ACHN (cell line): ENCODE measurements around the gene ZNF862.
A peak's percentile ranks its signal among the peaks of the same experiment; 100 is the strongest.

Source experiments
- DNase-seq: peaks from one replicate; pipeline ENCODE4 v3.0.0-alpha.2; 2015
- in situ Hi-C: cut with HindIII; loops from 2 replicates; pipeline ENCODE4 v1.10.0; 2017; ENCODE audit warnings: low sequenced_read_pairs, low pct_ligation_motif_present, low pct_unique_long_range_greater_than_20kb

ZNF862 gene

DNA sequence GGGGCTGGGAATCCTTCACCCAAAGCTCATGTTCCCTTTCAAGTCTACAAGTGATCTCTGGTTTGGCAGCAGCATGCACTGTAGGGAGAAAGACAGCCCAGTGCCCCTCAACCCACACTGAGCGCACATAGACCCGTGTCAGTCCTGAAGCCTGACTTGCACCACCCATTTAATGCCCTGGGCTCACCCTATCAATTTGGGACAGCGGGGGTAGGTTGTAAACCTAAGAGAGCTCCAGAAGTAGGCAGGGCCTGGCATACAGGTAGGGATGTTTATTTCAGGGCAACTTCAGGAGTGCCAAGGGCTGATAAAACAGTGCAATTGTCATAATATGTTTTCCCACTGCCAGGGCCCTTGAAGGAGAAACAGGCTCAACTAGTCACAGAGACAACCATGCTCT lies 32.1 kb downstream of the ZNF862 start:
- in situ Hi-C loops, result no loop called here
- DNase-seq, result no peak

DNA sequence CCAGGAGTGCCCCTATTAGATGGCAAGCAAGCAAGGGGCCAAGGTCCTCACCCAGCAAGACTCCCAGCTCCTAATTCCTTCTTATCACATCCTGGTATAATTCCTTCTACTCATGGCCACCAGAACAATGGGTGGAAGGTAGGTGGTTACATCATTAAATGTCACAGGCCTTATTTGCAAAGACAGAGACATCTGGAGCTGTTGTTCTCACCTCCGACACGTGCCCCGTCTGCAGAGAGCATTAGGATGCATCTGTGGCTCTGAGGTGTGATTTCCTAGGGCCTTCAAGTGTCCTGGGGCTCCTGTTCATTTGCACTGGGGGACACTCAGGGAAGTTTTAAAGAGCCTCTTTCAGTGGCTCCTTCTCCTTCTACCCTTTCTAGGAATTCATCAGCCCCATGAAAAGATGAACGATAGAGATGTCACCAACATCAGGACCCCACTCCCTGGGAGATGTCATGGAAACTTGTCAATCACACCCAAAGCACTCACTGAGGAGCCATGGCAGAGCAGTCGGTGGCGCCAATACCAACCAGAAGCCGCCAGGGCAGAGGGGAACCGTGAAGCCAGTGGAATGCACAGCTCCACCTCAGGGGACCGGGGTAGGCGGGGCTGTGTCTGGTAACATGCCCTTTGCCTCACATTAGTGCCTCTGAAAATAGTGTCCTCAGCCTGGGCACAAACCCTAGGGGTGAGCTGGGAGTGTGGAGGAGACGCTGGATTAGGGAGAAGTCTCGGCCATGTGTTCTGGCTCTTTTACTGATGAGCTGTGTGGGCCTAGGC lies 32.7 kb downstream of the ZNF862 start:
- in situ Hi-C loops, result no loop called here
- DNase-seq, result no peak

GRCh38 chr7:149871576-149871975 lies 33.4 kb downstream of the ZNF862 start:
- DNase-seq, result no peak
- in situ Hi-C loops, result no loop called here

DNA sequence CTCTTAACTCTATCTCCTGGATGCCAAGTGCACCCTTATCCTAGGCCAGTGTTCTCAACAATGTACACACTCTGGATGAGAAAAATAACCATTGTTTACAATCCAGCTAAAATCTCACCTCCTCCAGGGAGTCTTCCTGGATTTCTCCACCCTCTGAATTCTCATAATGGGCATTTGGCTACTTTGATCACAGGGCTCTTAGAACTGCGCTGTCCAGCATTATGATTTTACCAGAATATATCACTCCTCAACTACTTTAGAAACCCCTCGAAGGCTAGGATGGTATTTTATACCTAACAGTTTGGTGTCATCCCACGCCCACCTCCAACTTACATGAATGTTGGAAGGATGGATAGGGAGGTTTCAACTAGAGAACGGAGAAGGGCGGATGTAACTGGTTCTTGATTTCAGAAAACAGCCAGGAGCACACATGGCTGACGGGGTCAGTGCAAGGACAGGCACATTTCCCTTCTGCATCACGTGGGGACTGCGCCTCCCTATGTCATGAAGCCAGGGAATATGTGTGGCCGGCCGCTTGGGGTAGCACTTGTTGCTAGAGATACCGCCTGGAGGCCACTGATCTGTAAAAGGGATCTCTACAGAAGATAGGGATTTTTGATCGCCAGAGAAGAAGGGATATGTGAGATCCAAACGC lies 34.4 kb downstream of the ZNF862 start:
- in situ Hi-C loops, result no loop called here
- peak; percentile 91 for DNase-seq

DNA sequence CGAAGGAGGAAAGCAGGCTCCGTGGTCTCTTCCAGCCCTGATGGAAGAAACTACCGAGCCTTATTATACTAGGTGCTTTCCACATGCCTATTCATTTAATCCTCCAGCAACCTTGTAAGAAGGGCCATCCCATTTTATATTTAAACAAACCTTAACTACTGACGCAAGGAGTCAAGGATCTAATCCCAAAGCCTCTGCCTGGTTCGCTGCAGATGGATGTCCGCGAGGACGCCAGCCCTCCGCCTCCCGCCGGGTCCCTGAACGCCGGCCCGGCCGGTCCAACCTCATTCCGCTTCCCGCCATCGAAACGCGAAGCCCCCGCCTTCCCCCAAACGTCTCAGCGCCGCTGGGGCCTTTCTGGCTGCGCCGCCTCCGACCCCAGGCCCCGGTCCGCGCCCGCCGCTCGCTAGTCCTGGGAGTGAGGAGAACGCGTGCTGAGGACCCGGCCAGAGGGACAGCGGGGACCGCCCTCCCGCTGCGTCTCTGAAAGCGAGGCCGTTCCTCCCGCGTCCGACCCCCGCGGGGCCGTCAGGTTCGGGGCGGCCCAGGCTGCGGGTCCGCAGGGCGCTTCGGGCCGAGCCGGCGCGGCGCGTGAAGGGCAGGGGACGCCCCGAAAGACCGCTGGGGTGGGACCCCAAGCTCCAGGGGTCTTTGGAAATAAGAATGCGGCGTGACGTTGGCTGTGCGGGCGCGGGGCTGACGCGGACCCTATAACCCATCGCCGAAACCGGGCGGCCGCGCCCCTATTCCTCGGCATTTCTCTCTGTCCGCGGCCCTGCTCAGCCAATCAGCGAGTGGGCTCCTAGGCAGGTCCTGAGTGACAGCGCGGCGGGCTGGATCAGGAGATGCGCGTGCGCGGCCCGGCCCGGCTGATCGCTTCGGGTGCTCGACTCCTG lies 35.1 kb downstream of the ZNF862 start, which contains the start of gene ATP6V0E2:
Gene ATP6V0E2 (plus strand): TSS at position 896 of the 896 bp plus-strand sequence. CDS start 97 bp downstream, outside the sequence.
- in situ Hi-C loops, result no loop called here
- DNase-seq, result peak; percentile 98

- in situ Hi-C loops, result no loop called here
These were observed 35.9 kb downstream of the ZNF862 start for GRCh38 chr7:149873970-149874643.

GRCh38 chr7:149874644-149875028 lies 36.5 kb downstream of the ZNF862 start:
- in situ Hi-C loops, result no loop called here
- DNase-seq, result no peak

More at GRCh38 chr7:149873970-149874643, 35.9 kb downstream of the ZNF862 start:
- DNase-seq, result no peak

GRCh38 chr7:149875396-149875795 lies 37.2 kb downstream of the ZNF862 start:
- in situ Hi-C loops, result no loop called here
- DNase-seq, result no peak

DNA sequence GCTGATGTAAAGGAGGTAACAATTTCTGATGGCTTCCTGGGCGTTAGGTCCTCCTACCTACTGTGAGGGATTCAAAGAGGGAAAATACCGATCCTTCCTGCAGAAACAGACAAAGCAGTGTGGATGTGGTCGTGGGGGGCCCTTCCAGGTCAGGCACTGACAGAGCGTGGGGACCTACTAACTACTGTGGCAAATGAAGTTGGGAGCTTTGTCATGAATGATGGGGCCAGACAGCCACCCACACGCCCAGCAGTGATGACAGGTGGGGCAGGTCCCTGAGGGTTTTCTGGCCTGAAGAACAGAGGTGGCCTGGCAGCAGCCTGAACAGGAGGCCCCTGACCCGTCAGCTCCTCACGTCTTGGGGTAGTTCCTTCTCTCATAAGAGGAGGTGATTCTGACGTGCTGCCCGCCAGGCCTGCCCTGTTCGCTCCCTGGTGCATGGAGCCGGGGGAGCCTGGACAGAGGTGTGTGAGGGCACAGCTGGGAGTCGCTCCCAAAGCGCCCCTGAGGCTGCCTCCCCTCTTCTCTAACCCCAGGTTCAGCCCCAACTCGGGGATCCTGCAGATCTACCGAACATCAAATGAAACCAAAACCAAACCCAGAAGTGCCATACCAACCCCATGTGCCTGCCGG lies 39.8 kb downstream of the ZNF862 start:
- in situ Hi-C loops, result no loop called here
- DNase-seq, result no peak

DNA sequence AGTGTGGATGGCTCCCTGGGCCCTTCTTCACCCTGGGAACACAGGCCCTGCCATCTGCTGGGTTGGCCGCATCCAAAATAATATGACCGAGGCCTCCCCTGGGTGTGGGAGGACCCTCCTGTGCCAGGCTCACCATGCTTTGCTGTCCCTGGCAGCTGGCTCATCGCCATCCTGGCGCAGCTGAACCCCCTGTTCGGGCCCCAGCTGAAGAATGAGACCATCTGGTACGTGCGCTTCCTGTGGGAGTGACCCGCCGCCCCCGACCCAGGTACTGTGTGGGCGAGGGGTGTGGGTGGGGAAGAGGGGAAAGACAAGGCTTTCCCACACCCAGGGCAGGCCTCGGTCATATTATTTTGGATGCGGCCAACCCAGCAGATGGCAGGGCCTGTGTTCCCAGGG lies 40.3 kb downstream of the ZNF862 start:
- no peak for DNase-seq
- in situ Hi-C loops, result no loop called here

- DNase-seq, result no peak
- in situ Hi-C loops, result no loop called here
These were observed 41.1 kb downstream of the ZNF862 start for GRCh38 chr7:149879271-149879743.

- in situ Hi-C loops, result no loop called here
- DNase-seq, result no peak
These were observed 41.8 kb downstream of the ZNF862 start for GRCh38 chr7:149879766-149880637.

- in situ Hi-C loops, result no loop called here
- no peak for DNase-seq
These were observed 42.6 kb downstream of the ZNF862 start for GRCh38 chr7:149880638-149881311.

GRCh38 chr7:149881328-149882247 lies 43.4 kb downstream of the ZNF862 start:
- in situ Hi-C loops, result no loop called here
- no peak for DNase-seq

DNA sequence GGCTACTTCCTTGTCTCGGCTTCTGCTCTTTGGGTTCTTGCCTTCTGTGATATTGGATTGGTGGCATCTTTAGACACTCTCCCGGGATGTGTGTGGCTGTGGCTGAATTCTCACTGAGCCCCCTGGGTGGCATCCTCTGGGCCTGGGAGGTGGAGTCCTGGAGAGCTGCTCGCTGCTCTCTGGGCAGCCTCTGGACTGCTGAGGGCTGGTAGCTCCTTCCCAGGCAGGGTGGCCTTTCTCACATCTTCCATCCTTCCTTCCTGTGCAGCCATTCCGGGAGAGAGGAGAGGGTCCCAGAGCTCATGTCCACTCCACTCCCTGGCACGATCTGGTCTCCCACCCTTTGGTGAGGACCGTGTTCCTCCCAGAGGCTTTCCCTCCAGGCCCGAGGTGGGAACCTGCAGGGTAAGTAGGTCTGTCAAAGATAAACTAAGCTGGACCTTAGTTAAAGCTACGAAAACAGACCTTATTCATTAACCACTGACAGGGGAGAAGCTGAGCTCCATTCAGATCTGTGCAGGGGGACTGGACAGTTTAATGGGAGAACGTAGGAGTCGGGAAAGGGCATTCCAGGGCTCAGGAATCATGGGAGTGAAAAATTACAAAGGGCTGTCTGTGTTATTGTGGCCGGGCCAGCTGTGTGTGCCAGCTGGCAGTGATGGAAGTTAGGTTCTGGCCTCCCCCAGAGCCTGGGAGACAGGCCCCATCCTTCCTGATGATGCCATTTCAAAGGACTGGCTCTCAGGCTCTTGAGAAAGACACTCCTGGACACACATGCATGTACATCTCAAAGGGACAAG lies 44.3 kb downstream of the ZNF862 start:
- in situ Hi-C loops, result no loop called here
- no peak for DNase-seq
